GM18858 (cell line): ENCODE data around the gene RAB30.
"Not testable (repeated sequence)": the region's sequence is repeated elsewhere in the genome, so short reads cannot be mapped to it uniquely, and the experiment has no call there.

Source experiments
- ATAC-seq: cut with Tn5 transposase; IDR thresholded peaks from one replicate; pipeline ENCODE4 v1.9.1; 2021; ENCODE audit not compliant: unreplicated experiment

Gene RAB30

DNA sequence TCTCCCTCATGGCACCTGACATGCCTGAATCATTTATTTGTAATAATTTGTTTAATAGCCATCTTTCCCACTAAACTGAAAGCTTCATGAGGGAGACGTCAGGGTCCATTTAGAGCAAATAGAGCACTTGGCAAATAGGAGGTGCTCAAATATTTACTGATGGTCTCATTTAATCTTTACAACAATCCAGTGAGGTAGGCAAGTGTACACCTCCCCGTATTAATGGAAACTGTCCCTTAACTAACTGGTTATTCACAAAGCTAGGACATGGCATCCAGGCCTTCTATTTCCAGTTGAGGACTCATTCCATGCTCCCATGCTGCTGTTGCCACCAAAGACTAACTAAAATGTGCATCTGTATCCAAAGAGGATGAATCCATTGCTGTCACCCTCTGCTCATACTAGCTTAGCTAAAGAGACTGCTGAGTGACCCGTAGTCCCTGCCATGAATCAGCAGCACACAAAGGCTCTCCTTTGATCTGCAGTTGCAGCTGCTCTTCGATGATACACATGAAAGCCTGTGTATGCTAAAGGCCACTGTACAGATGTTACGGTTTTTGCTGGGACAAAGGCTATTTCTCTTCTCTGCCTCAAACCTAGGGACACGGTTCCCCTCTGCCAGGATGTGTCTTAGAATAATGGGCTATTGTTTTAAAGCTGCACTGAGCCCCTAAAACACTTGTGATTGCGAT, 82.6 kb downstream of the RAB30 start:
- no peak for ATAC-seq

DNA sequence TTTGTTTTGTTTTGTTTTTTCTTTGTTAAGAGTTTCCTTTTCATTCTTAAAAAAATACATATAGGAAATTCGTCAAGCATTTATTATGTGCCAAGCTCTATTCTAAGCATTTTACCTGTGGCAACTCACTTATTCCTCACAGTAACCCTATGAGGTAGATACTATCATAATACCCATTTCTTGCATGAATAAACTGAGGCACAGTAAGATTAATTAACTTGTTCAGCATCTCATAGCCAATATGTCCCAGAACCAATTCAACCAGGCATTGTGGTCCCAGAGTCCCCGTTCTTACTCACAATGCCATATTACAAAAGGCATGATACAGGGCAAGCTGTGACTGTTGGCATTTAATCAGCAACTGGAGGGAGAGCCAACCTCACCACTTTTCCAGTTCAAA, 83.7 kb downstream of the RAB30 start:
- no peak for ATAC-seq

DNA sequence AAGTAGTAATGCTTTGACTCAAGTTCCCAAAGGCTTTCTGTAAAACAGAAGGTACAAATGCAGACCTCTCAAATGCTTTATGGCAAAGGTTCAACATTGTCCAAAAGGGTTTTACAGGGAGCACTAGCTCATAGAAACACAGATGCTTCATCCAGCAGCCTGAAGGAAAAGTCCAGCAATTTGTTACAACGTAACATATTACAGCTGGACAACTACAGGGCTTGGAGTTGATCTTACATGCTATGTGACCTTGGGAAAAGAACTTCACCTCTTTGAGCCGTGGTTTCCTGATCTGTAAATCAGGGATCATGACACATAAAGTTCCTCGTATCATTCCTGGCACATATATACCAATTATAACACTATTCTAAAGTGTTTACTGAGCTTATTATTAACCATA, 85.3 kb downstream of the RAB30 start:
- no peak for ATAC-seq

DNA sequence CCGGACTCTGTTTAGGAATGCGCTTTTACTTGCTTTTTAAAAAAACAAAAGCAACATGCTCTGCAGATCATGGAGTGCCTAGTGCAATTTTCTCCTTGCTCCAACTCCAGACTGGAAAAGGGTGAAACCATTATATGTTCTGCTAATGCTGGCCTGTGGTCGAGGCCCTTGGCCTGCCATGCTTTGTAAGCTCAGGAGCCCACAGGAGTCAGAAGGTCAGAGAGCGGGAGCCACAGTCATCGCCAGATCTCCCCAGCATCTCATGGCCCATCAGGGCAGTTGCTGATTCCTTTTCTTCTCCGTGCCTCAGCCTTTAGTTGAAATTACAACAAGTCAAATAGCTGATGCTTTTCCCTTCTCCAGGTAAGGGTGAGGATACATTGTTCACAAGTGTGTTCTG, 89.8 kb downstream of the RAB30 start:
- no peak for ATAC-seq

DNA sequence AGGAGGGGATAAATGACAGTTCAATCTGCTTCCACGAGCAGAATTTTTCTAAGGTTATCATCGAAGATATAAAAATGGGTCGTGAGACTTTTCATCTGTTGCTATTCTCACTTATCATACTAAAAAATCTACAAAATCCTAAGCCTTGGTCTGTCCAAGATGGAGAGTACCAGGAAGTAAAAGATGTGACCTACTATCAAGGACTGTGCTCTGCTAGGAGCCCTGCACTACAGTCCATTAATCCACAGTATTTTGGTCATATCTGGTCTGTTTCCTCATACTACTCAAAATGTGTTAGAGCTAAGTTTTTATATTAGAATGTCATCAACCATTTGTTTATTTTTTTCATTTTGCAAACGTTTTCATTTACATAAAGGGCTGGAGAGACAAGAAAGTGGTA, 90.8 kb downstream of the RAB30 start:
- ATAC-seq = no peak

DNA sequence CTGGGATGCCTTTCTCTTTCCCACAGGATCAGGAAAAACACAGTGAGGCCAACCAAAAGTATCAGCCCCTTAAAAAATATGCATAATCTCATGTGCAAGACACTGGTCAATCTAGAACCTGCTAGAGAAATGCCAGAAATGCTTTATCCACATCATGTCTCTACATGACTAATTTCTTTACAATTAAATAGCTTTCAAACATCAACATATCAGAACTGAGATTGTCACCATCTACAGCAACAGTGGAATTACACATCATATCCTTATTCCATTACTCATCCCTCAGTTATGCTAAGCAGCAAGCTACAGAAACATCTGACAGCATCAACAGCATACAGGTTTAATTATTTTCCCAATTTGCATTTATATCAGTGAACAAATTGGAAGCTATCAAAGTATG, 91.4 kb downstream of the RAB30 start:
- ATAC-seq = no peak

DNA sequence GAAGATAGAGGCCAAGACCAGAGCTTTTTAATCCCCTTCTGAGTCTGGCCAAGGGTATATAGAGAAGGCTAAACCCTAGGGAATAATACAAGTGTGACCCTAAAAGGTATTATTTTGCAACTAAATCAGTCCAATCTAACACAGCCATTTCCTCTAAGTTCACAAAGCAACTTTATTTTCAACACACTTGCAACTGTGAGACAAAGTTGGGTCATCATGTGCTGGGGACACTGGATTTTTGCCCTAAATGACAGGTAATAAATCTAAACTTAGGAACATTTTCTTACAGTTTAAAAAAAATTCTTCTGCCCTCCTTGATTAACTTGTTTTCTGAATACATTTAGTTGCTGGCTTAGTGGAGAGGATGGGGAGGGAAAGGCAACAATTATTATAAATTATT, 91.9 kb downstream of the RAB30 start:
- ATAC-seq = no peak

DNA sequence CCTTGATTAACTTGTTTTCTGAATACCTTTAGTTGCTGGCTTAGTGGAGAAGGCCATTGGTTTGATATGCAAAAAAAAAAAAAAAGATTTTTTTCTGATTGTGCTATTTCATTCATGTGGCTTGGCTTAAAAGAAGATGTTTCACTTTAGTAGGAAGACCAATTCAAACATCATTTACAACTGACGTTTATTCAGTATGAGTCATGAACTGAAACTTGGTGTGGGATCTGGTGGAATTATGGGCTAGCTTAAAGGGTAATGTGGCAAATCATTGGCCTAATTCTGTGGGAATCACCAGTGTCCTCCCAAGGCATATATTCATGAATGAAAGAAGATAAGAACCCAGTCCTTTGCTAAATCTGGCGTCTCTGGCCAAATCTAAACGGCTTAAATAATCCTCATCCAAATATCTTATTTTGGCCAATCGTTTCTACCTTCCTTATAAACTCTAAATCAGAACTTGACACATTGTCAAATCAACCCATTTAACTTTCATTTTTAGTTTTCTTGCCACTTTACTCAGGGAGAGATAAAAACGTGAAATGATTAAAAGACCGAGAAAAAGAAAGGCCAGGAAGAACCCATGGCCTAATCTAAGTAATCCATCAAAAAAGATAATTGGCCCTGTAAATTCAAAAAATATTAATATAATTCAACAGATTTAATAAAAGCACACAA, 93.1 kb downstream of the RAB30 start:
- ATAC-seq = no peak

DNA sequence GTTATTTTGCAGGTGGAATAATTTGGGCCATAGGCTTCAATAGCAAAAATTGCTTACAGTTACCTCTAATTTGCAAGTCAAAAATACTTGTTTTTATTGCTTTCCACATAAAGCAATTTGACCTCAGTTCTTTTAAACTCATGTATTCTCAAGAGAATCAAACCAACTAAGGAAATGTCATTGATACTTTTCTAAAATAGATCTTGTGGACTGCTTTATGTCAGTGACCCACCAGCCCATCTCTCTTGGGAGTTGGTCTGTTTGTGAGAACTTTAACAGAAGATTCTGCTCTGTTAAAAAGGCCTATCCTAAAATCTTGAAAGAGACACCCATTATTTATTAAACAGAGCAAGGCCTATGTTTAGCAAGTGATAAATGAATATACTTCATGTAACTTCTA, 94.9 kb downstream of the RAB30 start:
- ATAC-seq = no peak

DNA sequence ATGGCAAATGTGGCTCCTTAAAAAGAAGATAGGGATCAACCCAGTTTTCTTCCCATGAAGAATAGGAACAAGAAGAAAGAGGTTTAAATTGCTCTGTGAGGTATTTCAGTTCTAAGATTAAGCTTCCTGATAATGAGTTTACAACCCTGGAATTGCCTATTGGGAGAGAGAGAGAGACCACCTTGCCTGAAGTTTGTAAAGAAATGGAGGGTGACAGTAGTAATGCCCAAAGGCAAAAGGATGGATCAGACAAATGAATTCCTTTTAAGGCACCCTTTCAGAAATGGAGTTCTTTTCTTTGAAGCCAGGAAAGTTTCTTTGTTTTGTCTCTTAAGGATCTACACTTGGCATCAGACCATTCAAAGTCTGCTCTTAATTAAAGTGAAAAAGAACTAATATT, 95.8 kb downstream of the RAB30 start:
- ATAC-seq = no peak

DNA sequence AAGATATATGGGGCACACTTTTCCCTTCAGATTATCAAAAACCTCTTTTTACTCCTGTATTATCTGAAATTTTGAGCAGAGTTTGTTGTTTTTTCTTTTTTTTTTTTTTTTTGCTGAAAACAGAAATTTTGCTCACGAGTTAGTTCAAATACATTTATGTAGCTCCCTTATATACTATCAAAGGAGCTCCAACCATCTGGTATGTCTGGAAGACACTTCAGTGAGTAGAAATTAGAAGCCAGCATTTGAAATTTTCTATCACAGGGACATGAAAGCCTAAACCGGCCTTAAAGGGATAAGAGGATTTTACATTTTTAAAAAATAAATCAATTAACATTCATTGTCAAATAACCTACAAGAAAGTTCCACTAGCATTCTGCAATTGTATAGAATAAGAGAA, 96.8 kb downstream of the RAB30 start:
- no peak for ATAC-seq

DNA sequence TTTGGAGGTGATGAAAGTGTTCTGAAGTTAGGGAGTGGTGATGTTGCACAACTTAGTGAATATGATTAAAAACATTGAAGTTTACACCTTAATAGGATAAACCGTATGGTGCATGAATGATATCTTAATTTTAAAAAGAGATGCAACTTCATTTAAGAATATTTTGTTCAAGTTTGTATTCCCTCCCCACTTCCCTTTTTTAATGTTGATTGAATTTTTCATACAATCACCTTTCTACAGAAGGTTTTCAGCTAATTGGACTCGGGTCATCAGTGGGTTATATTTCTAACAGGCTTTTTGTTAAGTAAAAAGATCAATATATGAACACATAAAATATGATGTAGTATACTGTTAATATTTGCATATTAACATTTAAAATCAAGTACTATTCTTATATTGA, 97.6 kb downstream of the RAB30 start:
- no peak for ATAC-seq

DNA sequence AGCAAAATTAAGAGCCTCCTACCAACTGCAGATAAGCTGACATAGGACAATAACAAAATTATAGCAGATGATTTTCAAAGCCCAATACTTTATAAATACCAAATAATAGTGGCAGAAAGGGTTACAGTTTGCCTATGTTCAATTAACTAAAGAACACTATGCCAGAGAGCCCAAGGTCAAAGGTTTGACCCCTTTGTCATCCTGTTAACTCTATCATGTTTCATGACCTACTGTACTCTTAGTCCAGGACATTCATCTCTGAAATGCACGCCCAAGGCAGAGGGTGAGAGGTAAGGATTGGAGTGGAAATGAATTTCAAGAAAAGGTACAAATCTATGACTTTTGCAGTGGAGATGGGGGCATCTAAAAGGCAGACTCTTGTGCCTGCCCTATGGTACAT, 99.6 kb downstream of the RAB30 start:
- ATAC-seq = no peak

DNA sequence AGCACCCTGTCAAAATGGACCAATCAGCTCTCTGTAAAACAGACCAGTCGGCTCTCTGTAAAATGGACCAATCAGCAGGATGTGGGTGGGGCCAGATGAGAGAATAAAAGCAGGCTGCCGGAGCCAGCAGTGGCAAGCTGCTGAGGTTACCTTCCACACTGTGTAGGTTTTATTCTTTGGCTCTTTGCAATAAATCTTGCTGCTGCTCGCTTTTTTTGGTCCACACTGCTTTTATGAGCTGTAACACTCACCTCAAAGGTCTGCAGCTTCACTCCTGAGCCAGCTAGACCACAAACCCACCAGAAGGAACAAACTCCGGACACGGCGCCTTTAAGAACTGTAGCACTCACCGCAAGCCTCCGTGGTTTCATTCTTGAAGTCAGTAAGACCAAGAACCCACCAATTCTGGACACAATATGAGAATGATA, 100.2 kb downstream of the RAB30 start:
- peak; percentile 19 for ATAC-seq

DNA sequence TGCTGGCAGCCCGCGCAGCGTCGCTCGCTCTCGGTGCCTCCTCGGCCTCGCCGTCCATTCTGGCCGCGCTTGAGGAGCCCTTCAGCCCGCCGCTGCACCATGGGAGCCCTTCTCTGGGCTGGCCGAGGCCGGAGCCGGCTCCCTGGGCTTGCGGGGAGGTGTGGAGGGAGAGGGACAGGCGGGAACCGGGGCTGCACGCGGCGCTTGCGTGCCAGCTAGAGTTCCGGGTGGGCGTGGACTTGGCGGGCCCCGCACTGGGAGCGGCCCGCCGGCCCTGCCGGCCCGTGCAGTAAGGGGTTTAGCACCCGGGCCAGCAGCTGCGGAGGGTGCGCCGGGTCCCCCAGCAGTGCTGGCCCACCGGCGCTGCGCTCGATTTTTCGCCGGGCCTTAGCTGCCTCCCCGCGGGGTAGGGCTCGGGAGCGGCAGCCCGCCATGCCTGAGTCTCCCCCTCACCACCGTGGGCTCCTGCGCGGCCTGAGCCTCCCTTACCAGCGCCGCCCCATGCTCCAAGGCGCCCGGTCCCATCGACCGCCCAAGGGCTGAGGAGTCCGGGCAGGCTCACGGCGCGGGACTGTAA, 101.1 kb downstream of the RAB30 start:
- ATAC-seq = not testable (repeated sequence)

DNA sequence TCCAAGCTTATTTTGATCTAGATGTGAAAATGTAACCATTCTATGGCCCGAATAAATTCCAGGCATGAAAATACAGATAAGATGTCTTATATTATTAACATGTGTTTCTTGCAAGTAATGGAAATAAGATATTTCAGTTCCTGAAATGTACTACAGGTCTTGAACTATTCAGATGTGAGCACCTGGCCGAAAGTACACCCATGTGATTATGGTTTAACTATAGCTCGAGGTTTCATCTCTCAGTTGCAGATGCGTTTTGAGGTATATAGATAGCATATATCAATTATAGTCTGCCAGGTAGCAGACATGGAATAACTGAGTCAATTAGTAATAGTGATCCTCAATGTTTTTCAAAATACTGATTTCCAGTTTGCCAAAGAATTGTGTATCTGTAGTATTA, 101.9 kb downstream of the RAB30 start:
- peak; percentile 96 for ATAC-seq

DNA sequence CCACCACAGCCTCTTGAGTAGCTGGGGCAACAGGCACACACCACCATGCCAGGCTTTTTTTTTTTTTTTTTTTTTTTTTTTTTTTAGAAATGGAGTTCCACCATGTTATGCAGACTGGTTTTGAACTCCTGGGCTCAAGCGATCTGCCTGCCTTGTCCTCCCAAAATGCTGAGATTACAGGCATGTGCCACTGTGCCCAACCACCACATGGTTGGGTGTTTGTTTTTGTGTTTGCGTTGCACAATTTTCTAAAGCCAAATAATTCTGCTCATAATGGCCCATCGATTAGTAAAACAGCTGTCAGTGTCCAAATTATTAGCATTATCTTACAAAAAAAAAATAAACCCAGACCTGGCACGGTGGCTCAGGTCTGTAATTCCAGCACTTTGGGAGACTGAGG, 104.3 kb downstream of the RAB30 start:
- ATAC-seq = no peak

DNA sequence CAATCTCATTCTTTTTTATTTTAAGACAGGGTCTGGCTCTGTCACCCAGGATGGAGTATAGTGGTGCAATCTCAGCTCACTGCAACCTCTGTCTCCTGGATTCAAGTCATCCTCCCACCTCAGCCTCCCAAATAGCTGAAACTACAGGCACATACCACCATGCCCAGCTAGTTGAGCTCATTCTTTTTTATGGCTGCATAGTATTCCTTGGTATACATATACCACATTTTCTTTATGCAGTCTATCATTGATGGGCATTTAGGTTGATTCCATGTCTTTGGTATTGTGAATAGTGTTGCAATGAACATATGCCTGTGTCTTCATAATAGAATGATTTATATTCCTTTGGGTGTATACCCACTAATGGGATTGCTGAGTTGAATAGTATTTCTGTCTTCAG, 109.7 kb downstream of the RAB30 start:
- ATAC-seq = not testable (repeated sequence)

DNA sequence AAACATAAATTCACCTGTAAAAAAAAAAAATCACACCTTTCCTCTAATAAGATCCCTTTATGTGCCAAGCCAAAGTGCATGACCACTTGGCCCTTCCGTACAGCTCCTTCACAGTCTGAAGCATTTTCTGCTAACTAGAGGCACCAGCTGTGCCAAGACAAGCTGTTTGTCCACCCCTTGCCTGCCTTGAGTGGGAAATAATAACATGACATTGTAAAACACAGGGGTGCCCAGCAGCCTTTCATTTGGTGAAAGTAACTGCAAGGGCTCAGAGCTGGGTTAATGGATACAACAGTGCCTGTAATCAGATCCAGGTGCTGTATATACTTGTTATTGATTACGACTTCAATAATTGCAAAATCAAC, 110.9 kb downstream of the RAB30 start:
- peak; percentile 22 for ATAC-seq

DNA sequence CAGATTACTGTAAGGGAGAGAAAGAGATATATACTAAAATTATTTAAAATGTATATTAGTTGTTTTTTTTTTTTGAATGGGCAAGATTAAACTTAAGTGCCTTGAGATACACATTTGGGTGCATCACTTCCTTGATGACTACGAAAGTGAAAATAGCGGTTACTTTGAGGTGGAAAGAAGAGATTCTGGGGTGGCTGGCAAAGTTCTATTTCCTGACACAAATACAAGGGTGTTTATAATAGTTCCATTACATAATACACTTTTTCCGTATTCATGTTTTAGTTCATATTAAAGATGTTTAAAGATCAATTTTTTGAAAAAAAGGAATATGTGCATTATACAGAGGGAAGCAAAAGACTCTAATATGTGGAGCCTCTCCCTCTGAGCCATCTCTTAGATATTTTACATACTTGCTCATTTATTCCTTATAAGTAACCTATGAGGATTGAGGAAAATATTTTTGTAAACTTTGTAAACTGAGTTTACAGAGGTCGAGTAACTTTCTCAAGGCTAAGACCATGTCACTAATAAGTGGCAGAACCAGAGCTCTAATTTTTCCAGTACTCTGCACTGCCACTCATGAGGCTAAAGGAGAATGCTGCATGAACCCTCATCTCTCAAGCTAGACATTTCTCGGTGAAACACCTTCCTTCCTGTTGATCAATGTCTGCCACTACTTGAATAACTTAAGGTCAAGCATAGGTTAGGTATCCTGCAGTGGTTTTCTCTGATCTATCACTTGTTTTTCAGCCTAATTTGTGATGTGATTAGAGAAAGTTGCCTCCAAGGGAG, 111.5 kb downstream of the RAB30 start:
- peak; percentile 90 for ATAC-seq

DNA sequence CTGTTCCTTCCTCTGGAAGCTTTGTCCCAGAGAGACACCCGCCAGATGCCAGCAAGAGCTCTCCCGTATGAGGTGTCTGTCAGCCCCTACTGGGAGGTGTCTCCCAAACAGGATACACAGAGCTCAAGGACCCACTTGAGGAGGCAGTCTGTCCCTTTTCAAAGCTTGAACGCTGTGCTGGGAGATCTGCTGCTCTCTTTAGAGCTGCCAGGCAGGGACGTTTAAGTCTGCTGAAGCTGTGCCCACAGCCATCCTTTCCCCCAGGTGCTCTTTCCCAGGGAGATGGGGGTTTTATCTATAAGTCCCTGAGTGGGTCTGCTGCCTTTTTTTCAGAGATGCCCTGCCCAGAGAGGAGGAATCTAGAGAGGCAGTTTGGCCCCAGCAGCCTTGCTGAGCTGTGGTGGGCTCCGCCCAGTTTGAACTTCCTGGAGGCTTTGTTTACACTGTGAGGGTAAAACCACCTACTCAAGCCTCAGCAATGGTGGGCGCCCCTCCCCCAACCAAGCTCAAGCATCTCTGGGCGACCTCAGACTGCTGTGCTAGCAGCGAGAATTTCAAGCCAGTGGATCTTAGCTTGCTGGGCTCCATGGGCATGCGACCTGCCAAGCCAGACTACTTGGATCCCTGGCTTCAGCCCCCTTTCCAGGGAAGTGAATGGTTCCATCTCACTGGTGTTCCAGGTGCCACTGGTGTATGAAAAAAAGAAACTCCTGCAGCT, 115.8 kb downstream of the RAB30 start:
- ATAC-seq = not testable (repeated sequence)
